HepG2 (cell line): ENCODE results near the gene SEMA3B. TPM values are rescaled to one million over a fixed set of nuclear protein-coding genes. Genes with fewer than 3 reads are reported as not detected.

Experiments
- CENPT ChIP-seq: sonication (generic); formaldehyde crosslinking; IDR thresholded peaks from 2 replicates; pipeline ENCODE4 v1.8.0; 2022; ENCODE audit warnings: low read depth, mild to moderate bottlenecking, moderate library complexity, missing genetic modification reagents
- ELF3 ChIP-seq: IDR thresholded peaks from 2 replicates; pipeline ENCODE4 v1.6.1; 2016; ENCODE audit warnings: missing genetic modification reagents, missing compliant biosample characterization
- FOXJ3 ChIP-seq: sonication (generic); formaldehyde crosslinking; IDR thresholded peaks from 2 replicates; pipeline ENCODE4 v1.4.0; 2020; ENCODE audit warnings: missing genetic modification reagents, mild to moderate bottlenecking, borderline replicate concordance
- FOXP1 ChIP-seq, 2 experiments: fragments of 450-650 bp in 1 of 2; IDR thresholded peaks; 2 replicates each; pipeline ENCODE4 v1.6.1; 2017 to 2018; ENCODE audit warnings: antibody characterized with exemption in 1 of 2
- GABPA ChIP-seq, 2 experiments: IDR thresholded peaks; 2 replicates each; pipeline ENCODE4 v1.6.1; 2011 to 2016; ENCODE audit warnings: low read depth in 2 of 2, low read length in 1 of 2, missing biosample characterization in 1 of 2, missing genetic modification characterization in 1 of 2
- GFI1 ChIP-seq: sonication (generic); formaldehyde crosslinking; IDR thresholded peaks from 2 replicates; pipeline ENCODE4 v1.5.0; 2020; ENCODE audit warnings: missing genetic modification reagents, mild to moderate bottlenecking, borderline replicate concordance
- MAFF ChIP-seq: IDR thresholded peaks from 2 replicates; pipeline ENCODE4 v1.6.1; 2011; ENCODE audit warnings: low read depth, low read length, improper control_type of control experiment
- MEF2D ChIP-seq: sonication (generic); formaldehyde crosslinking; IDR thresholded peaks from 2 replicates; pipeline ENCODE4 v1.5.1; 2020; ENCODE audit warnings: mild to moderate bottlenecking, missing genetic modification reagents
- NFIB ChIP-seq: sonication (generic); formaldehyde crosslinking; IDR thresholded peaks from 2 replicates; pipeline ENCODE4 v1.9.0; 2021; ENCODE audit warnings: missing genetic modification reagents, mild to moderate bottlenecking, borderline replicate concordance
- PHF21A ChIP-seq: sonication (generic); formaldehyde crosslinking; IDR thresholded peaks from 2 replicates; pipeline ENCODE4 v1.5.0; 2020; ENCODE audit warnings: mild to moderate bottlenecking, missing genetic modification reagents
- PHF8 ChIP-seq: sonication (generic); formaldehyde crosslinking; IDR thresholded peaks from 2 replicates; pipeline ENCODE4 v1.5.0; 2020; ENCODE audit warnings: missing genetic modification reagents
- RFX3 ChIP-seq: IDR thresholded peaks from 2 replicates; pipeline ENCODE4 v1.6.1; 2016; ENCODE audit warnings: missing biosample characterization, missing genetic modification reagents
- RFXAP ChIP-seq: sonication (generic); formaldehyde crosslinking; IDR thresholded peaks from 2 replicates; pipeline ENCODE4 v1.4.0; 2020; ENCODE audit warnings: missing genetic modification reagents, borderline replicate concordance
- RXRA ChIP-seq: sonication (generic); formaldehyde crosslinking; IDR thresholded peaks from 2 replicates; pipeline ENCODE4 v1.5.1; 2020; ENCODE audit warnings: missing genetic modification reagents
- SAP130 ChIP-seq: IDR thresholded peaks from 2 replicates; pipeline ENCODE4 v1.6.1; 2016; ENCODE audit warnings: low read depth
- SNAI1 ChIP-seq: sonication (generic); formaldehyde crosslinking; IDR thresholded peaks from 2 replicates; pipeline ENCODE4 v1.5.0; 2020; ENCODE audit warnings: mild to moderate bottlenecking, missing genetic modification reagents, borderline replicate concordance
- SP2 ChIP-seq: sonication (generic); formaldehyde crosslinking; IDR thresholded peaks from 2 replicates; pipeline ENCODE4 v1.5.1; 2020; ENCODE audit warnings: mild to moderate bottlenecking, missing genetic modification reagents
- SP4 ChIP-seq: sonication (generic); formaldehyde crosslinking; IDR thresholded peaks from 2 replicates; pipeline ENCODE4 v1.8.1; 2023; ENCODE audit warnings: mild to moderate bottlenecking, missing genetic modification reagents
- SRF ChIP-seq: IDR thresholded peaks from 2 replicates; pipeline ENCODE4 v1.6.1; 2011; ENCODE audit warnings: mild to moderate bottlenecking, low read depth, low read length, moderate library complexity
- U2AF1 ChIP-seq: fragments of 200-400 bp; formaldehyde crosslinking; optimal IDR thresholded peaks from 2 replicates; pipeline ENCODE3; 2017; ENCODE audit warnings: mild to moderate bottlenecking, low read depth, low read length
- ZFP37 ChIP-seq: sonication (generic); formaldehyde crosslinking; IDR thresholded peaks from 2 replicates; pipeline ENCODE4 v1.4.0; 2020; ENCODE audit warnings: missing genetic modification reagents, borderline replicate concordance
- ZNF180 ChIP-seq: sonication (generic); formaldehyde crosslinking; IDR thresholded peaks from 2 replicates; pipeline ENCODE4 v1.4.0; 2020; ENCODE audit warnings: low read depth, missing genetic modification reagents, borderline replicate concordance
- ZNF780A ChIP-seq: sonication (generic); formaldehyde crosslinking; IDR thresholded peaks from 2 replicates; pipeline ENCODE4 v1.8.0; 2022; ENCODE audit warnings: mild to moderate bottlenecking, missing genetic modification reagents, moderate library complexity
- ZNF790 ChIP-seq: sonication (generic); formaldehyde crosslinking; IDR thresholded peaks from 2 replicates; pipeline ENCODE4 v1.8.0; 2022; ENCODE audit warnings: missing genetic modification reagents, mild to moderate bottlenecking, borderline replicate concordance
- polyA plus RNA-seq, 8 experiments: library from polyadenylated mRNA; depleted of rRNA in 3 of 8; stranded (reverse) in 7 of 8; unstranded in 1 of 8; fragments of >200 nt; fragmentation: Illumina TruSeq in 4 of 8; extraction: Trizol in 4 of 8; gene quantifications; 2 replicates each; pipeline versions ENCODE4 v1.2.1 to v1.2.3, GENCODE V29; 2011 to 2016; ENCODE audit warnings: low read depth in 4 of 8, missing spikeins in 1 of 8, mixed read lengths in 1 of 8; ENCODE audit not compliant: insufficient read depth in 1 of 8
- total RNA-seq, 5 experiments: library from RNA; depleted of rRNA; stranded (reverse); fragments of >200 nt; fragmentation: Illumina TruSeq; extraction: Trizol; gene quantifications; 2 replicates each; pipeline ENCODE4 v1.2.3, GENCODE V29; 2016; ENCODE audit warnings: low read depth in 1 of 5
- TF ChIP-seq, protein P1 (sequence below): sonication (generic); formaldehyde crosslinking; IDR thresholded peaks from 2 replicates; pipeline ENCODE4 v1.9.0; 2021; ENCODE audit warnings: missing genetic modification reagents, borderline replicate concordance
- TF ChIP-seq, protein P2 (sequence below): sonication (generic); formaldehyde crosslinking; IDR thresholded peaks from 2 replicates; pipeline ENCODE4 v1.4.0; 2020; ENCODE audit warnings: missing genetic modification reagents
- TF ChIP-seq, protein P3 (sequence below), 2 experiments: sonication (generic) in 1 of 2; formaldehyde crosslinking in 1 of 2; IDR thresholded peaks; 2 replicates each; pipeline versions ENCODE4 v1.4.0 to v1.6.1; 2018 to 2020; ENCODE audit warnings: missing genetic modification reagents in 2 of 2, borderline replicate concordance in 1 of 2, low read depth in 1 of 2, mild to moderate bottlenecking in 1 of 2, missing biosample characterization in 1 of 2

SEMA3B gene
- total and polyA plus RNA-seq, 2 of the 13 experiments (the other 11 are each of a cell fraction or from before 2014, with no cell fraction given), result 93.2 to 158 TPM

DNA sequence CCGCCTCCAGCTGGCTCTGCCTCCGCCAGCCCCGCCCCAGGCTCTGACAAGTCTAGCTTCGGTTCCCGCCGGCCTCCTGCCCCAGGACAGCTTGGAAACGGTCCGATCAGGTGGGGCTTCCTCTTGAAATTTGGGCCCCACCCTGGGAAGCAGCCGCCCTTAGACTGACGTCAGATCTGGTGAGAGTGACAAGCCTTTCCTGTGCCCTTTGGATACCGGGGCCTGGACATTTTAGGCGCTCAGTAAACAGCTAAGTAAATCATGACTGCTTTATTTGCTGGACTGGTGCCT lies 30.6 kb downstream of the SEMA3B start (continued):
- no peak for TF ChIP-seq GABPA (IDR thresholded peaks at IDR 0.05; ENCODE audit: low read depth, low read length)
- no peak for TF ChIP-seq GABPA (CRISPR knock-in tag; IDR thresholded peaks at IDR 0.05; ENCODE audit: low read depth)
- no peak for TF ChIP-seq MAFF
- TF ChIP-seq, protein P1, sequence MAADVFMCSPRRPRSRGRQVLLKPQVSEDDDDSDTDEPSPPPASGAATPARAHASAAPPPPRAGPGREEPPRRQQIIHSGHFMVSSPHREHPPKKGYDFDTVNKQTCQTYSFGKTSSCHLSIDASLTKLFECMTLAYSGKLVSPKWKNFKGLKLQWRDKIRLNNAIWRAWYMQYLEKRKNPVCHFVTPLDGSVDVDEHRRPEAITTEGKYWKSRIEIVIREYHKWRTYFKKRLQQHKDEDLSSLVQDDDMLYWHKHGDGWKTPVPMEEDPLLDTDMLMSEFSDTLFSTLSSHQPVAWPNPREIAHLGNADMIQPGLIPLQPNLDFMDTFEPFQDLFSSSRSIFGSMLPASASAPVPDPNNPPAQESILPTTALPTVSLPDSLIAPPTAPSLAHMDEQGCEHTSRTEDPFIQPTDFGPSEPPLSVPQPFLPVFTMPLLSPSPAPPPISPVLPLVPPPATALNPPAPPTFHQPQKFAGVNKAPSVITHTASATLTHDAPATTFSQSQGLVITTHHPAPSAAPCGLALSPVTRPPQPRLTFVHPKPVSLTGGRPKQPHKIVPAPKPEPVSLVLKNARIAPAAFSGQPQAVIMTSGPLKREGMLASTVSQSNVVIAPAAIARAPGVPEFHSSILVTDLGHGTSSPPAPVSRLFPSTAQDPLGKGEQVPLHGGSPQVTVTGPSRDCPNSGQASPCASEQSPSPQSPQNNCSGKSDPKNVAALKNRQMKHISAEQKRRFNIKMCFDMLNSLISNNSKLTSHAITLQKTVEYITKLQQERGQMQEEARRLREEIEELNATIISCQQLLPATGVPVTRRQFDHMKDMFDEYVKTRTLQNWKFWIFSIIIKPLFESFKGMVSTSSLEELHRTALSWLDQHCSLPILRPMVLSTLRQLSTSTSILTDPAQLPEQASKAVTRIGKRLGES (CRISPR knock-in tag), result no peak
- peak; percentile 47; the same call in 1 of the 2 replicates for TF ChIP-seq GFI1 (CRISPR knock-in tag)
- TF ChIP-seq ELF3 (CRISPR knock-in tag), result no peak; the same call in 1 of the 2 replicates
- TF ChIP-seq FOXP1 (IDR thresholded peaks at IDR 0.05), result no peak
- TF ChIP-seq FOXP1 (CRISPR knock-in tag; IDR thresholded peaks at IDR 0.05), result peak; percentile 51; the same call in 1 of the 2 replicates
- no peak for TF ChIP-seq ZNF180
- no peak for TF ChIP-seq NFIB (CRISPR knock-in tag)
- 0 out of 2 replicates have a peak, but pooled peaks have one; percentile 7 for TF ChIP-seq RFXAP
- TF ChIP-seq FOXJ3 (CRISPR knock-in tag), result no peak
- TF ChIP-seq SNAI1 (CRISPR knock-in tag), result no peak
- TF ChIP-seq RFX3 (CRISPR knock-in tag), result no peak
- TF ChIP-seq RXRA (CRISPR knock-in tag), result peak; percentile 7; the same call in 1 of the 2 replicates
- no peak for TF ChIP-seq MEF2D (CRISPR knock-in tag)
- no peak for TF ChIP-seq SP2
- TF ChIP-seq SAP130 (CRISPR knock-in tag), result peak; percentile 60
- TF ChIP-seq, protein P2, sequence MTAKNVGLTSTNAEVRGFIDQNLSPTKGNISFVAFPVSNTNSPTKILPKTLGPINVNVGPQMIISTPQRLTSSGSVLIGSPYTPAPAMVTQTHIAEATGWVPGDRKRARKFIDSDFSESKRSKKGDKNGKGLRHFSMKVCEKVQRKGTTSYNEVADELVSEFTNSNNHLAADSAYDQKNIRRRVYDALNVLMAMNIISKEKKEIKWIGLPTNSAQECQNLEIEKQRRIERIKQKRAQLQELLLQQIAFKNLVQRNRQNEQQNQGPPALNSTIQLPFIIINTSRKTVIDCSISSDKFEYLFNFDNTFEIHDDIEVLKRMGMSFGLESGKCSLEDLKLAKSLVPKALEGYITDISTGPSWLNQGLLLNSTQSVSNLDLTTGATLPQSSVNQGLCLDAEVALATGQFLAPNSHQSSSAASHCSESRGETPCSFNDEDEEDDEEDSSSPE (CRISPR knock-in tag), result peak; percentile 58
- peak; percentile 86 for TF ChIP-seq PHF21A (CRISPR knock-in tag)
- 0 out of 2 replicates have a peak, but pooled peaks have one; percentile 12 for TF ChIP-seq ZNF790 (CRISPR knock-in tag)
- TF ChIP-seq SP4 (CRISPR knock-in tag), result no peak
- TF ChIP-seq SRF, result peak; percentile 81
- TF ChIP-seq ZNF780A (CRISPR knock-in tag), result no peak
- TF ChIP-seq, protein P3, sequence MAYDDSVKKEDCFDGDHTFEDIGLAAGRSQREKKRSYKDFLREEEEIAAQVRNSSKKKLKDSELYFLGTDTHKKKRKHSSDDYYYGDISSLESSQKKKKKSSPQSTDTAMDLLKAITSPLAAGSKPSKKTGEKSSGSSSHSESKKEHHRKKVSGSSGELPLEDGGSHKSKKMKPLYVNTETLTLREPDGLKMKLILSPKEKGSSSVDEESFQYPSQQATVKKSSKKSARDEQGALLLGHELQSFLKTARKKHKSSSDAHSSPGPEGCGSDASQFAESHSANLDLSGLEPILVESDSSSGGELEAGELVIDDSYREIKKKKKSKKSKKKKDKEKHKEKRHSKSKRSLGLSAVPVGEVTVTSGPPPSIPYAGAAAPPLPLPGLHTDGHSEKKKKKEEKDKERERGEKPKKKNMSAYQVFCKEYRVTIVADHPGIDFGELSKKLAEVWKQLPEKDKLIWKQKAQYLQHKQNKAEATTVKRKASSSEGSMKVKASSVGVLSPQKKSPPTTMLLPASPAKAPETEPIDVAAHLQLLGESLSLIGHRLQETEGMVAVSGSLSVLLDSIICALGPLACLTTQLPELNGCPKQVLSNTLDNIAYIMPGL (CRISPR knock-in tag; IDR thresholded peaks at IDR 0.05; ENCODE audit: borderline replicate concordance in 1 of 2, low read depth in 1 of 2), result no peak; a peak in 1 of 4 replicates
- TF ChIP-seq ZFP37 (CRISPR knock-in tag), result no peak
- 0 out of 2 replicates have a peak, but pooled peaks have one; percentile 10 for TF ChIP-seq PHF8 (CRISPR knock-in tag)
- TF ChIP-seq CENPT (CRISPR knock-in tag), result no peak
- TF ChIP-seq U2AF1, result no peak
